Upper lobe of left lung (tissue), 6 donors: ENCODE measurements around the gene RBPMS2. TPM values are rescaled to one million over a fixed set of nuclear protein-coding genes. Genes with fewer than 3 reads are reported as not detected.
"Not testable (repeated sequence)": the region's sequence is repeated elsewhere in the genome, so short reads cannot be mapped to it uniquely, and the experiment has no call there.

Source experiments
- ATAC-seq, 2 donors: fragments of 200-7000 bp; cut with Tn5 transposase; one replicate each; pipeline ENCODE4 v1.9.1; 2022; ENCODE audit warnings: mild to moderate bottlenecking in 2 of 2, moderate library complexity in 2 of 2; ENCODE audit not compliant: low FRiP score in 2 of 2
- DNase-seq, 2 donors: peaks; one replicate each; pipeline ENCODE4 v3.0.0-alpha.2; 2019 to 2020
- H3K27ac ChIP-seq, 4 donors: fragments of 200-600 bp; sonication (generic); one replicate each; pipeline ENCODE4 v1.5.1; 2016 to 2019
- H3K27me3 ChIP-seq, 4 donors: fragments of 200-600 bp; sonication (generic); one replicate each; pipeline ENCODE4 v1.5.1; 2017 to 2019
- H3K36me3 ChIP-seq, 4 donors: fragments of 200-600 bp; sonication (generic); one replicate each; pipeline ENCODE4 v1.5.1; 2016 to 2019
- H3K4me1 ChIP-seq, 4 donors: fragments of 200-600 bp; sonication (generic); one replicate each; pipeline ENCODE4 v1.5.1; 2018 to 2019
- H3K4me3 ChIP-seq, 4 donors: fragments of 200-600 bp; sonication (generic); one replicate each; pipeline ENCODE4 v1.5.1; 2017 to 2019; ENCODE audit warnings: mild to moderate bottlenecking in 2 of 4, moderate library complexity in 1 of 4
- H3K9me3 ChIP-seq, 4 donors: fragments of 200-600 bp; sonication (generic); one replicate each; pipeline ENCODE4 v1.5.1; 2018 to 2019
- CTCF ChIP-seq, 6 experiments: fragments of 450-650 bp in 4 of 6; fragments of 200-600 bp in 2 of 6; sonication (generic) in 2 of 6; IDR thresholded peaks; one replicate each; pipeline ENCODE4 v1.5.1; 2016 to 2019; ENCODE audit warnings: antibody characterized with exemption in 6 of 6
- EP300 ChIP-seq, 4 donors: sonication (generic); formaldehyde crosslinking; IDR thresholded peaks; one replicate each; pipeline ENCODE4 v1.5.1; 2017; ENCODE audit warnings: antibody characterized with exemption in 4 of 4, control low read depth in 2 of 4
- POLR2A ChIP-seq, 4 donors: fragments of 450-650 bp; IDR thresholded peaks; one replicate each; pipeline ENCODE4 v1.5.1; 2016 to 2017; ENCODE audit warnings: antibody characterized with exemption in 4 of 4, mild to moderate bottlenecking in 2 of 4
- POLR2AphosphoS5 ChIP-seq, 2 donors: sonication (generic); formaldehyde crosslinking; IDR thresholded peaks; one replicate each; pipeline ENCODE4 v1.5.1; 2017; ENCODE audit warnings: antibody characterized with exemption in 2 of 2
- WGBS, 2 donors: methylation state at CpG; one replicate each; pipeline ENCODE4 v1.1.5; 2017 to 2018; 5-methylcytosine and 5-hydroxymethylcytosine counted together
- total RNA-seq, 6 donors: library from RNA; depleted of rRNA in 4 of 6; stranded (reverse); fragments of >200 nt in 4 of 6; gene quantifications; one replicate each; pipeline versions ENCODE4 v1.1.0 to v1.2.1, GENCODE V29; 2016 to 2021
- donor health status: DM: no; HTN: no; CAD: no; lungs with moderate emphysema.
- donor health status: DM: no; HTN: yes; CAD: no; lungs with severe emphysema.

RBPMS2 gene
- total RNA-seq, 6 donors from 2014 or later = 1.2 to 3.6 (median 2.0) TPM

GRCh38 chr15:64800476-64800875 is 25.1 kb upstream of the RBPMS2 start:
- Histone ChIP-seq H3K9me3 (no peaks in the 10 kb centered on the region), H3K36me3 (no peaks in the 10 kb centered on the region), H3K27ac (no peak overlapping the region), H3K27me3 (no peaks in the 10 kb centered on the region), H3K4me1 (no peaks in the 10 kb centered on the region), H3K4me3 (no peak overlapping the region)
- TF ChIP-seq POLR2A (IDR thresholded peaks at IDR 0.05) (no peak), EP300 (IDR thresholded peaks at IDR 0.05) (no peak)
- ATAC-seq = no peak
- WGBS, 2 donors = 93 to 94% methylated on average over 2 of the region's 2 CpGs
- no peak for DNase-seq

DNA sequence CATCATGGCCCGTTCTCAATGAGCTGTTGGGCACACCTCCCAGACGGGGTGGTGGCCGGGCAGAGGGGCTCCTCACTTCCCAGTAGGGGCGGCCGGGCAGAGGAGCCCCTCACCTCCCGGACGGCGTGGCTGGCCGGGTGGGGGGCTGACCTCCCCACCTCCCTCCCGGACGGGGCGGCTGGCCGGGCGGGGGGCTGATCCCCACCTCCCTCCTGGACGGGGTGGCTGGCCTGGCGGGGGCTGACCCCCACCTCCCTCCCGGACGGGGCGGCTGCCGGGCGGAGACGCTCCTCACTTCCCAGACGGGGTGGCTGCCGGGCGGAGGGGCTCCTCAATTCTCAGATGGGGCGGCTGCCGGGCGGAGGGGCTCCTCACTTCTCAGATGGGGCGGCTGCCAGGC is 23.5 kb upstream of the RBPMS2 start:
- WGBS, 2 donors = no CpG with 5 or more reads among the region's 29 CpGs
- not testable (repeated sequence) for H3K9me3 ChIP-seq, ATAC-seq, DNase-seq, H3K36me3 ChIP-seq, H3K27me3 ChIP-seq, H3K27ac ChIP-seq, H3K4me3 ChIP-seq, H3K4me1 ChIP-seq

DNA sequence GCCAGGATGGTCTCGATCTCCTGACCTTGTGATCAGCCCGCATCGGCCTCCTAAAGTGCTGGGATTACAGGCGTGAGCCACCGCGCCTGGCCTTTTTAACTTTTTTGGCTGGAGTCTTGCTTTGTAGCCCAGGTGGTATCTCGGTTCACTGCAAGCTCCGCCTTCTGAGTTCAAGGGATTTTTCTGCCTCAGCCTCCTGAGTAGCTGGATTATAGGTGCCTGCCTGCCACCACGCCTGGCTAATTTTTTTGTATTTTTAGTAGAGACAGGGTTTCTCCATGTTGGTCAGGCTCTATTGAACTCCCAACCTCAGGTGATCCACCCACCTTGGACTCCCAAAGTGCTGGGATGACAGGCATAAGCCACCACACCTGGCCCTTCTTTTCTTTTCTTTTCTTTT is 20.5 kb upstream of the RBPMS2 start:
- not testable (repeated sequence) for DNase-seq, H3K4me3 ChIP-seq, H3K9me3 ChIP-seq, ATAC-seq, H3K27me3 ChIP-seq, H3K4me1 ChIP-seq, H3K36me3 ChIP-seq, H3K27ac ChIP-seq
- WGBS, 2 donors = 91 to 99% methylated on average over 8 to 9 of the region's 9 CpGs

- 90 to 92% methylated on average over 7 of the region's 7 CpGs for WGBS, 2 donors
- not testable (repeated sequence) for H3K27ac ChIP-seq, H3K36me3 ChIP-seq, H3K27me3 ChIP-seq, H3K4me1 ChIP-seq, H3K9me3 ChIP-seq, DNase-seq, H3K4me3 ChIP-seq, ATAC-seq
Measured at GRCh38 chr15:64795299-64795698, 19.9 kb upstream of the RBPMS2 start.

GRCh38 chr15:64792282-64792681 is 16.9 kb upstream of the RBPMS2 start:
- H3K27ac ChIP-seq = no peak overlapping the region
- no peak overlapping the region for H3K4me3 ChIP-seq
- no peaks in the 10 kb centered on the region for H3K4me1 ChIP-seq
- H3K36me3 ChIP-seq = no peaks in the 10 kb centered on the region
- H3K9me3 ChIP-seq = no peaks in the 10 kb centered on the region
- TF ChIP-seq POLR2A (IDR thresholded peaks at IDR 0.05) = no peak
- 81 to 87% methylated on average over 3 of the region's 3 CpGs for WGBS, 2 donors
- DNase-seq (no peak), ATAC-seq (no peak)
- no peaks in the 10 kb centered on the region for H3K27me3 ChIP-seq

DNA sequence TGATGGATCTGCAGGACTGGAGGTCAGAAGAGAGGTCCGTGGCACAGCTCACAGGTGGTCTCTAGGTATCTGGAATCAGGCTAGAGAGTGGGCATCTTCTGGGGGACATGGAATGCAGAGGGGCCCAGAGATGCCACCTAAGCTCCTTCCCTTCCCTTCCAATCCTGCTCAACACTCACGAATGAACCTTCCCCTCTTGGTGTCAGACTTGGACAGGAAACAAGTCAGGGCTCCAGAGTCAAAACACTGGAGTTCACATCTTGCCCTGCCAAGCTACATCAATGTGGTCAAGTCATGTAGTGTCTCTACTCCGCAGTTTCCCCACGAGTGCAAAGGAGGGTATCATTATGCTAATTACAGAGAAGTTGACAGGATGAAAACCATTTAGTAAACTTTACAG is 16.0 kb upstream of the RBPMS2 start:
- no peaks in the 10 kb centered on the region for H3K4me1 ChIP-seq
- no peaks in the 10 kb centered on the region for H3K9me3 ChIP-seq
- ATAC-seq = no peak
- no peaks in the 10 kb centered on the region for H3K36me3 ChIP-seq
- no peak overlapping the region for H3K27ac ChIP-seq
- TF ChIP-seq CTCF (IDR thresholded peaks at IDR 0.05) (no peak), POLR2A (IDR thresholded peaks at IDR 0.05) (no peak), POLR2AphosphoS5 (IDR thresholded peaks at IDR 0.05) (no peak), EP300 (IDR thresholded peaks at IDR 0.05) (no peak)
- DNase-seq = no peak
- 29 to 38% methylated on average over 4 of the region's 4 CpGs for WGBS, 2 donors
- H3K27me3 ChIP-seq = no peaks in the 10 kb centered on the region
- H3K4me3 ChIP-seq = no peak overlapping the region

DNA sequence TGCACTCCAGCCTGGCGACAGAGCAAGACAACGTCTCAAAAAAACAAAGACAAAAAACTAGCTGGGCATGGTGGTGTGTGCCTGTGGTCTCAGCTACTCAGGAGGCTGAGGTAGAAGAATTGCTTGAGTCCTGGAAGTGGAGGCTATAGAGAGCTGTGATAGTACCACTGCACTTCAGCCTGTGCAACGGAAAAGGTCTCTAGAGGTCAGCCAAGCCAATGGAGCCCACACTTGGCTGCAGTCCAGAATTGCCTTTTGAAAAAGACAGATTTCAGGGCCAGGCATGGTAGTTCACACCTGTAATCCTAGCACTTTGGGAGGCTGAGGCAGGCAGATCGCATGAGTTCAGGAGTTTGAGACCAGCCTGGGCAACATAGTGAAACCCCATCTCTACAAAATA is 8.4 kb upstream of the RBPMS2 start:
- Histone ChIP-seq H3K36me3 (no peaks in the 10 kb centered on the region), H3K4me3 (no peak overlapping the region), H3K27me3 (no peaks in the 10 kb centered on the region), H3K27ac (no peak overlapping the region), H3K9me3 (no peaks in the 10 kb centered on the region), H3K4me1 (no peaks in the 10 kb centered on the region)
- ATAC-seq (no peak), DNase-seq (no peak)
- TF ChIP-seq POLR2AphosphoS5 (IDR thresholded peaks at IDR 0.05) (no peak), CTCF (IDR thresholded peaks at IDR 0.05) (no peak), EP300 (IDR thresholded peaks at IDR 0.05) (no peak), POLR2A (IDR thresholded peaks at IDR 0.05) (no peak)
- WGBS, 2 donors = 94 to 99% methylated on average over 4 of the region's 4 CpGs

DNA sequence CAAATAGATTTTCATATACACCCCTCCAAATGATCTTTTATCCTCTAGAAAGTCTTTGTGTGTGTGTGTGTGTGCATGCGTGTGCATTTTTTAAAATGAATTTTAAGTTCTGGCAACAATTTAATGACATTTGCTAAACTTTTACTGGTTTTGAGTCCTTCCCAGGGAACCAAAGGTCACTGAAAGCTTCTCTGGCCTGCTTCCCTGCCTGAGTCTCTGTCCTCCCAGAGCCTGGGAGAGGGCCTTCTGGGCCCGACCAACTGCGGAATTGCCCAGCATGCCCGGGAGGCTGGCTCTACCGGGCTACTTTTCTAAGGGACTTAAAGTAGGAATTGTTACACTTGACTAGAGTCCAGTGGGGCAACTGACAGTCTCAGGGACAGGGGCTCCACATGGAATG is 7.4 kb upstream of the RBPMS2 start:
- ATAC-seq = no peak
- Histone ChIP-seq H3K4me3 (no peak overlapping the region), H3K27me3 (no peaks in the 10 kb centered on the region), H3K9me3 (no peaks in the 10 kb centered on the region), H3K27ac (no peak overlapping the region), H3K4me1 (no peaks in the 10 kb centered on the region), H3K36me3 (no peaks in the 10 kb centered on the region)
- WGBS, 2 donors = 80 to 82% methylated on average over 5 of the region's 5 CpGs
- DNase-seq = no peak
- TF ChIP-seq EP300 (IDR thresholded peaks at IDR 0.05) = no peak
- TF ChIP-seq POLR2A (IDR thresholded peaks at IDR 0.05) = no peak
- TF ChIP-seq CTCF (IDR thresholded peaks at IDR 0.05) = no peak
- no peak for TF ChIP-seq POLR2AphosphoS5 (IDR thresholded peaks at IDR 0.05)
